Right ventricle myocardium superior (tissue), 1 donor: Measurements from ENCODE around the gene STARD8. TPM values are rescaled to one million over a fixed set of nuclear protein-coding genes. Genes with fewer than 3 reads are reported as not detected.

ENCODE experiments used
- ATAC-seq: fragments of 200-7000 bp; cut with Tn5 transposase; one replicate; pipeline ENCODE4 v1.9.1; 2020; ENCODE audit warnings: mild to moderate bottlenecking; ENCODE audit not compliant: poor library complexity
- DNase-seq: peaks from one replicate; pipeline ENCODE4 v3.0.0-alpha.2; 2020
- intact Hi-C: fragments of 100-400 bp; cut with DNase I; formaldehyde crosslinking; loops from one replicate; pipeline ENCODE4 v1.11.2; 2022
- total RNA-seq: library from RNA; stranded (reverse); fragmentation: NEBNext Ultra II Directional; extraction: Animal tissue kit (Norgen Biotek cat#: 25700); gene quantifications from one replicate; pipeline ENCODE4 v1.2.1, GENCODE V29; 2021
- donor health status: DM: no; HTN: yes; CAD: no; lungs with severe emphysema.

The STARD8 gene
- total RNA-seq, 1 donor from 2014 or later: 10.5 TPM

- intact Hi-C loops: no loop called here
- no peak for ATAC-seq
- DNase-seq: no peak
These were observed 111.2 kb downstream of the STARD8 start for GRCh38 chrX:68758671-68759070.

DNA sequence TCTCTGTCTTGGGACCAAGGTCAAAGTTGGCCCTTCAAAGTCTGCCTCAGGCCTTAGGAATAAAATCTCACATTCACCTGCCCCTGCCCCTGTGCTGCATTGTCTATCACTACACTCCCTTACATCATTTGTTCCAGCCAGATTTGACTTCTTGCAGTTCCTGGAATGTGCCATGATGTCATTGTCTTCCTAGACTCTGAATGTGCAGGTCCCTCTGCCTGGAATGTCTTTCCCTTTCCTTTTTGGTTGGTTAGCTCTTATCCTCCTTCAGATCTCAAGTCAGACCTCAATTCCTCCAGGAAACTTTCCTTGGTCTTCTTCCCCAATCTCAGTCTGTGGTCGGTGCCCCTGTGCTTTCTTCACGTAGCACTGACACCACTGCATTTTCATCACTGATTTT is 113.6 kb downstream of the STARD8 start:
- no peak for DNase-seq
- intact Hi-C loops: no loop called here

DNA sequence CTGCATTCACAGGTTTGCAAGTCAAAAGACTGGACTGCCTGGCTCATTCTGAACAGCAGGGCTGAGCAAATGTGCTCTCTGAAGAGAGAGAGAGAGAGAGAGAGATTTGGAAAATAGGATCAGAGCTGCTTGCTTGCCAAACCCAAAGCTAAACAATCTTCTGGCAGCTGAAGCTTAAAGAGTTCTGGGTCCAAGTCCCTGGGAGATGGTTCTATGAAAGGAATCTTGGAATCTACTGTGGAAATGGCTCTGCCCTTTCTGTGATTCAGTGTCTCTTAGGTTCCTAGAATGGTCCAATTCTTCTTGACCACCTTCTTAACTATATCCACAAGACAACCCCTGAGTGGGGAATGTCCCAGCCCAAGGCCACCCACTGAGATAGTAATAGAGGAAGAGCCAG is 115.3 kb downstream of the STARD8 start:
- ATAC-seq (peak; percentile 39), DNase-seq (no peak)
- intact Hi-C loops: no loop called here

More for the DNA sequence above, 113.6 kb downstream of the STARD8 start:
- ATAC-seq: no peak

GRCh38 chrX:68763481-68763880 is 116.0 kb downstream of the STARD8 start:
- intact Hi-C loops: no loop called here
- no peak for DNase-seq
- peak; percentile 51 for ATAC-seq

Other genes starting within 250 kb of the STARD8 start
- gene OPHN1, start 214.2 kb upstream of the STARD8 start, total RNA-seq: 4.3 TPM
- gene YIPF6, start 148.6 kb upstream of the STARD8 start, total RNA-seq: 29.7 TPM
- 15.1 TPM for gene EFNB1, start 181.4 kb downstream of the STARD8 start, total RNA-seq